Hepatocyte (in vitro differentiated cells): ENCODE data around the gene DPYD. TPM values are rescaled to one million over a fixed set of nuclear protein-coding genes. Genes with fewer than 3 reads are reported as not detected.

ENCODE experiments used
- DNase-seq: peaks from one replicate; pipeline ENCODE4 v3.0.0-alpha.2; 2016; ENCODE audit warnings: low spot score
- H2AFZ ChIP-seq: fragments of 200-600 bp; sonication (generic); 2 replicates; pipeline ENCODE4 v1.6.0; 2016; ENCODE audit warnings: antibody characterized with exemption, mild to moderate bottlenecking
- H3K27ac ChIP-seq: fragments of 200-600 bp; sonication (generic); 2 replicates; pipeline ENCODE4 v1.5.1; 2016; ENCODE audit warnings: mild to moderate bottlenecking
- H3K27me3 ChIP-seq: fragments of 200-600 bp; sonication (generic); 2 replicates; pipeline ENCODE4 v1.6.1; 2016
- H3K36me3 ChIP-seq: fragments of 200-600 bp; sonication (generic); replicated peaks from 2 replicates; pipeline ENCODE4 v1.5.1; 2016; ENCODE audit warnings: low read depth; ENCODE audit not compliant: insufficient read depth
- H3K4me1 ChIP-seq: fragments of 200-600 bp; sonication (generic); 2 replicates; pipeline ENCODE4 v1.5.1; 2016; ENCODE audit warnings: mild to moderate bottlenecking, moderate library complexity; ENCODE audit not compliant: insufficient read depth
- H3K4me2 ChIP-seq: fragments of 200-600 bp; sonication (generic); 2 replicates; pipeline ENCODE4 v1.6.0; 2016
- H3K4me3 ChIP-seq: fragments of 200-600 bp; sonication (generic); 2 replicates; pipeline ENCODE4 v1.5.1; 2016; ENCODE audit warnings: mild to moderate bottlenecking
- H3K79me2 ChIP-seq: fragments of 200-600 bp; sonication (generic); 2 replicates; pipeline ENCODE4 v1.6.0; 2017; ENCODE audit warnings: mild to moderate bottlenecking
- H3K9me2 ChIP-seq: fragments of 200-600 bp; sonication (generic); replicated peaks from 2 replicates; pipeline ENCODE4 v1.6.0; 2017; ENCODE audit warnings: mild to moderate bottlenecking; ENCODE audit not compliant: insufficient read depth
- H3K9me3 ChIP-seq: fragments of 200-600 bp; sonication (generic); 2 replicates; pipeline ENCODE4 v1.5.1; 2016; ENCODE audit warnings: low read depth, mild to moderate bottlenecking
- H4K20me1 ChIP-seq: fragments of 200-600 bp; sonication (generic); 2 replicates; pipeline ENCODE4 v1.6.0; 2016; ENCODE audit warnings: mild to moderate bottlenecking; ENCODE audit not compliant: insufficient read depth, poor library complexity, severe bottlenecking
- CTCF ChIP-seq: fragments of 200-600 bp; sonication (generic); IDR thresholded peaks from 2 replicates; pipeline ENCODE4 v1.5.1; 2016; ENCODE audit warnings: antibody characterized with exemption, mild to moderate bottlenecking; ENCODE audit not compliant: poor library complexity
- EZH2 ChIP-seq: fragments of 200-600 bp; sonication (generic); IDR thresholded peaks from 2 replicates; pipeline ENCODE4 v1.6.1; 2016; ENCODE audit warnings: antibody characterized with exemption, mild to moderate bottlenecking, borderline replicate concordance
- EZH2phosphoT487 ChIP-seq: fragments of 200-600 bp; sonication (generic); IDR thresholded peaks from one replicate; pipeline ENCODE4 v1.6.1; 2018; ENCODE audit warnings: antibody characterized with exemption, mild to moderate bottlenecking, low read depth, moderate library complexity; ENCODE audit not compliant: unreplicated experiment, severe bottlenecking
- WGBS: methylation state at CpG from one replicate; pipeline ENCODE4 v1.1.6; 2016; ENCODE audit warnings: low lambda C conversion rate; ENCODE audit errors: missing lambda C conversion rate; 5-methylcytosine and 5-hydroxymethylcytosine counted together
- polyA plus RNA-seq: library from polyadenylated mRNA; unstranded; fragments of >200 nt; fragmentation: Nextera tagmentation; extraction: Ambion mirVana; gene quantifications from 2 replicates; pipeline ENCODE4 v1.2.1, GENCODE V29; 2016
- total RNA-seq: library from RNA; depleted of rRNA; stranded (reverse); fragments of >200 nt; gene quantifications from 2 replicates; pipeline ENCODE4 v1.2.3, GENCODE V29; 2014

DPYD gene
- total and polyA plus RNA-seq, 2 experiments from 2014 or later: 7.5 to 21.8 TPM

- no peaks in the 10 kb centered on the region for H3K9me2 ChIP-seq
- H4K20me1 ChIP-seq: no peaks in the 10 kb centered on the region
- no peaks in the 10 kb centered on the region for H3K36me3 ChIP-seq
- H3K9me3 ChIP-seq: no peaks in the 10 kb centered on the region
- no peaks in the 10 kb centered on the region for H3K4me1 ChIP-seq
- DNase-seq: no peak
- 92% methylated on average over 6 of the region's 6 CpGs for WGBS
- no peaks in the 10 kb centered on the region for H3K27me3 ChIP-seq
- no peak overlapping the region for H3K4me2 ChIP-seq
- H3K27ac ChIP-seq: no peak overlapping the region
- no peak overlapping the region for H2AFZ ChIP-seq
- no peak for TF ChIP-seq EZH2
- TF ChIP-seq EZH2phosphoT487: no peak
- no peak overlapping the region for H3K4me3 ChIP-seq
- H3K79me2 ChIP-seq: no peaks in the 10 kb centered on the region
Observed at GRCh38 chr1:97730271-97730670, 190.6 kb downstream of the DPYD start.

GRCh38 chr1:97728436-97728835 is 192.4 kb downstream of the DPYD start:
- Histone ChIP-seq H3K36me3 (no peaks in the 10 kb centered on the region), H2AFZ (no peak overlapping the region), H3K27me3 (no peaks in the 10 kb centered on the region), H3K9me2 (no peaks in the 10 kb centered on the region), H4K20me1 (no peaks in the 10 kb centered on the region), H3K4me1 (no peaks in the 10 kb centered on the region), H3K9me3 (no peaks in the 10 kb centered on the region), H3K4me3 (no peak overlapping the region), H3K79me2 (no peaks in the 10 kb centered on the region), H3K27ac (no peak overlapping the region), H3K4me2 (no peak overlapping the region)
- no peak for TF ChIP-seq CTCF
- no peak for TF ChIP-seq EZH2phosphoT487
- no peak for TF ChIP-seq EZH2
- 93% methylated on average over 1 of the region's 1 CpG for WGBS
- no peak for DNase-seq

- Histone ChIP-seq H2AFZ (no peak overlapping the region), H3K4me2 (no peak overlapping the region), H4K20me1 (no peaks in the 10 kb centered on the region), H3K4me3 (no peak overlapping the region), H3K27me3 (no peaks in the 10 kb centered on the region), H3K79me2 (no peaks in the 10 kb centered on the region), H3K27ac (no peak overlapping the region), H3K36me3 (no peaks in the 10 kb centered on the region), H3K9me3 (no peaks in the 10 kb centered on the region), H3K4me1 (no peaks in the 10 kb centered on the region), H3K9me2 (no peaks in the 10 kb centered on the region)
- TF ChIP-seq EZH2 (no peak), EZH2phosphoT487 (no peak), CTCF (no peak)
- no peak for DNase-seq
Observed at GRCh38 chr1:97727029-97727428, 193.8 kb downstream of the DPYD start.

- H3K79me2 ChIP-seq: no peaks in the 10 kb centered on the region
- H3K36me3 ChIP-seq: no peaks in the 10 kb centered on the region
Observed at GRCh38 chr1:97726386-97726785, 194.4 kb downstream of the DPYD start.

More at GRCh38 chr1:97726386-97726785, 194.4 kb downstream of the DPYD start:
- Histone ChIP-seq H3K27ac (no peak overlapping the region), H4K20me1 (no peaks in the 10 kb centered on the region), H3K4me3 (no peak overlapping the region), H3K9me3 (no peaks in the 10 kb centered on the region), H3K4me2 (no peak overlapping the region), H3K27me3 (no peaks in the 10 kb centered on the region), H2AFZ (no peak overlapping the region), H3K9me2 (no peaks in the 10 kb centered on the region), H3K4me1 (no peaks in the 10 kb centered on the region)
- no peak for DNase-seq
- TF ChIP-seq EZH2phosphoT487: no peak
- no peak for TF ChIP-seq CTCF
- no peak for TF ChIP-seq EZH2
